ENCODE data around the gene OR2J2.
"Not testable (repeated sequence)": the region's sequence is repeated elsewhere in the genome, so short reads cannot be mapped to it uniquely, and the experiment has no call there.

DNA sequence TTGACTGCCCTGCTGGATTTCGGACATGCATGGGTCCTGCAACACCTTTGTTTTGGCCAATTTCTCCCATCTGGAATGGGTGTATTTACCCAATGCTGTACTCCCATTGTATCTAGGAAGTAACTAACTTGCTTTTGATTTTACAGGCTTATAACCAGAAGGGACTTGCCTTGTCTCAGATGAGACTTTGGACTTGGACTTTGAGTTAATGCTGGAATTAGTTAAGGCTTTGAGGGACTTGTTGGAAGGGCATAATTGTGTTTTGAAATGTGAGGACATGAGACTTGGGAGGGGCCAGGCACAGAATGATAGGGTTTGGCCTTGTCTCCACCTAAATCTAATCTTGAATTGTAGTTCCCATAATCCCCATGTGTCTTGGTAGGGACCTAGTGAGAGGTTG, 47.3 kb downstream of the OR2J2 start:
- not testable (repeated sequence) for TF ChIP-seq POLR2AphosphoS5 (IDR thresholded peaks at IDR 0.05; ENCODE audit: low read depth, low read length); POLR2A (IDR thresholded peaks at IDR 0.05; ENCODE audit: low read depth, low read length); TAF1 (IDR thresholded peaks at IDR 0.05; ENCODE audit: low read depth, low read length); POU2F2 (IDR thresholded peaks at IDR 0.05; ENCODE audit: low read depth, low read length); PAX5 (IDR thresholded peaks at IDR 0.05; ENCODE audit: insufficient read depth, low read length, severe bottlenecking)
